IPS-NIHi7 (cell line): Measurements from ENCODE around the gene EED.
"Not testable (repeated sequence)": the region's sequence is repeated elsewhere in the genome, so short reads cannot be mapped to it uniquely, and the experiment has no call there.

Experiments used
- DNase-seq: peaks from one replicate; pipeline ENCODE4 v3.0.0; 2012; ENCODE audit warnings: mixed read lengths; ENCODE audit errors: extremely low spot score

EED gene

DNA sequence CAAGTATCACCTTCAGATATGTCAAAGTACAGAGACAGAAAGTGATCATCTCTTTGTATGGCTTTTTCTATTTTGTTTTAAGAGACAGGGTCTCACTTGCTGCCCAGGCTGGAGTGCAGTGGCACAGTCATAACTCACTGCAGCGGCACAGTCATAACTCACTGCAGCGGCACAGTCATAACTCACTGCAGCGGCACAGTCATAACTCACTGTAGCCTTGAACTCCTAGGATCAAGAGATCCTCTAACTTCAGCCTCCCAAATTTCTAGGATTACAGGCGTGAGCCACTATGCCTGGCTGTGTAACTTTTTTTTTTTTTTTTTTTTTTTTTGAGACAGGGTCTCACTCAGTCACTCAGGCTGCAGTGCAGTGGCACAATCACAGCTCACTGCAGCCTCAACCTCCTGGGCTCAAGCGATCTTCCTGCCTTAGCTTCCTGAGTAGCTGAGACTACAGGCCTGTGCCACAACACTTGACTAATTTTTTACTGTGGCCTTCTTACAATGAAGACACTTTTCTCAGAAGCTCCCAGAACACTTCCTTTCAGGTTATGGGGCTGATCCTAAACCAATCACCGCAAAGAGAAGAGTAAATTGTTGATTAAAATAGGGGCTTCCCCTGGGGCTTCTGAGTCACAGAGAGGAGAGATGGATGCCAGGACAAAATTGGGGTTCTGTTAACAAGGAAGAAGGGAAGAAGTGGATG lies 48.5 kb downstream of the EED start:
- no peak for DNase-seq

DNA sequence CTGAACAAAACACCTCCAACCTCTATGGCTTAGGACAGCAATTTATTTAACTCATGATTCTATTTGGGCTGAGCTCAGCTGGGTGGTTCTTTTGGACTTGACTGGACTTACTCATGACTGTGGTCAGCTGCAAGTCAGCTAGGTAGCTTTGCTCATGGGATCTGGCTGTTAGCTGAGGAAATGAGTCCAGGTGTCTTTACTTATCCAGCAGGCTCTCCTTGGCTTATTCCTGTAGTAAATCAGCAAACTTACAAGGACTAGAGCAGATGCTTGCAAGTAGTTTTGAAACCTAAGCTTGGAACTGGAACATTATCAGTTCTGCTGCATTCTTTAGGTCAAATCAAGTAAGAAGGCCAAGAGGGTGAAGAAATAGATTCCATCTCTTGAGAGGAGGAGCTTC lies 49.5 kb downstream of the EED start:
- DNase-seq, result no peak

DNA sequence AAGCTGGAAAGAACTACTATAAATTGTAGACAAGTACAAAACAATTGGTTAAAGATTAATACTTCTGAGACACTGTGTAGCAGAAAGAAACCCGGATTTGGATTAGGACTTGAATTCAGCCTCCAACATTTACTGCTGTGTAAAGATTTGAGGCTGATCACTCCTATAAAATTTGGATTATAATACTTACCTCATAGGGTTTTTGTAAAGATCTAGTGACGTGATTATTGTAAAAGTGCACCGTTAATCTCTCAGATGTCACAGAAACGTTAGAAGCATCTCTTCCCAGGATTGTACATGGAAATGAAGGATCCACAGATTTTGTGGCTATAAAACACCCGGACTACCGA lies 57.2 kb downstream of the EED start:
- DNase-seq, result no peak

DNA sequence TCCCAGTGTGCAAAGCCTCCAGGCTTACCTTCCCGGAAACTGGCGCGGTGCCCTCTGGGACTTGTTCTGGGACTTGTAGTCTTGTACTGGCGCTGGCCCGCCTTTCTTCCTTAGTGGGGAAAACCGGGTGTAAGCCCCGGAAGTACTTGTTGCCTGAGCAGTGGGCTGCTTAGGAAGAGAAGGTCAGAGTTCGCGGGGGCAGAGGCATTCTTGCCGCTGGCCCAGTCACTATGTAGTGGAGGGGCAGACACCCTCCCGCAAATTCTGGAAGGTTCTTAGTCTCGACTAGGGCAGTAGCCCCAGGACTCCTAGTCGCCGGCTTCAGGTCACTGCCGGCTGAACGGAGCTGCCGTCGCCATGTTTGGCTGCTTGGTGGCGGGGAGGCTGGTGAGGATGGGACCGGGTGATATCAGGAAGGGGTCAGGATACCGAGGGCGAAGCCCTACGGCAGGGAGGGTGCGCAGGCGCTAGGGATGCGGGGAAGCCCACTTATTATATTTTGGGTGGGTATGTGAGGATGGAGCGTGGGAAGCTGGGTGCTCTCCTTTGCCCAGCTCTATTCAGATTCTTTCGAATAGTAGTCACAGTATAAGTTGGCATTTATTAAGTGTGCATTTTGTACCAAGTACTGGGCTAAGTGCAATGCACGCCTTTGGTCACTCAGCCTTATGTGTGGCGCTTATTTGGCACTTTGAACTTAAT lies 57.7 kb downstream of the EED start, which contains the start of gene HIKESHI:
TSS of gene HIKESHI (plus strand) at position 149 of the 702 bp plus-strand sequence. CDS start at position 358, 209 bp downstream.
- peak; percentile 90 for DNase-seq

DNA sequence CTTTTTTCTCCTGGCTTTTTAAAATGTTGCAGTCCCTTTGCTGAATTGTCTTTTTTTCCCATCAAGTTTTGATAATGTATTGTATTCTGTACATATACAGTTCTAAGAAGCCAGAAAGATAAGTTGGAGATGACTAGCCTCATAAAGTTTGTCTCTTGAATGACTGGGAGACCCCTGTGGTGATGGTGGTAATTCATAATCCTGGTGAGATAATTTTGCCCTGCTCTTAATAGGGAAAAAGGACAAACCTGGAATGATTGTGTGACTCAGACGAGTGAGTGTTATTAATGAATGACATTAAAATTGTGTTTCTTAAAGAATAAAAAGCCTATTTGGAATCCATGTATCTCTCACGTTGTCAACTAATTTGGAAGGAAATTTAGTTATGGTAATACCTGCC lies 58.7 kb downstream of the EED start:
- no peak for DNase-seq

DNA sequence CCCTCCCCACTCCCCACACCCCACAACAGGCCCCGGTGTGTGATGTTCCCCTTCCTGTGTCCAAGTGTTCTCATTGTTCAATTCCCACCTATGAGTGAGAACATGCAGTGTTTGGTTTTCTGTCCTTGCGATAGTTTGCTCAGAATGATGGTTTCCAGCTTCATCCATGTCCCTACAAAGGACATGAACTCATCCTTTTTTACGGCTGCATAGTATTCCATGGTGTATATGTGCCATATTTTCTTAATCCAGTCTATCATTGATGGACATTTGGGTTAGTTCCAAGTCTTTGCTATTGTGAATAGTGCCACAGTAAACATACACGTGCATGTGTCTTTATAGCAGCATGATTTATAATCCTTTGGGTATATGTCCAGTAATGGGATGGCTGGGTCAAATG lies 64.2 kb downstream of the EED start:
- DNase-seq, result not testable (repeated sequence)

DNA sequence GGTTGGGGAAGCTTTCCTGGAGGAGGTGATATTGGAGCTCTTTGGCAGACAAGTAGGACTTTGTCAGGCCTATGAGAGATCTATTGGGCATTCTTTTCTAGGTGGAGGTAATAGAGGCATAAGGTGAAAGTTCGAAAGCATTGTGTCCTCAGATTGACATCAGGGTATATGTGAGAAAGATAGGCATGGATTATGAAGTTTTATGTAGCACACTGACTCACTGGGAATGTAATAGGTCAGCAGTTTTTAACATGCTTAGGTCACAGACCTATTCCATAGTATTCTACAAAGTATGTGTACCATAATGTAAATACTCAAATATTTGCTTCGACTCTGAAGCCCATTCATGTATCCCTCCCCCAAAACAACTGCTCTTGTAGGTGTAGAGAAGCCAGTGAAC lies 69.2 kb downstream of the EED start:
- DNase-seq, result no peak

DNA sequence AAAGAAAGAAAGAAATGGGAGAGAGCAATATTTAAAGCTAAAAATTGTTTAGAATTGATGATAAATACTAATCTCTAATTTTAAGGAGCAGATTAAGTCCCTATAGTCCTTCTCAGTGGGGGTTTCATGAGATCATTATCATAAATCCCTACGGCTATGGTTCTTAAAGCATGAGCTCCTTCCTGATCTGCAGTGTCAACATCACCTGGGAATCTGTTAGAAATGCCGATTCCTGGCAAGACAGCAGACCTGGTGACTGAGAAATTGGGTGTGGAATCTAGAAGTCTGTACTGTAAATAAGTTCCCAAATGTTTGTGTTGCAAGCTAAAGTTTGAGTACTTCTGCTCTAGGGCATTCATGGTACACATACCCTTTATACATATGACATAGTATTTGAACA lies 70.1 kb downstream of the EED start:
- DNase-seq, result no peak
